Measurements from ENCODE around the gene NEMP2.

- TF ChIP-seq CTCF (IDR thresholded peaks at IDR 0.05): no peak
- no peak for TF ChIP-seq ZFX (IDR thresholded peaks at IDR 0.05; ENCODE audit: borderline replicate concordance)
Observed at GRCh38 chr2:190578158-190579057, 43.9 kb upstream of the NEMP2 start.
